H1 (cell line): ENCODE data around the gene COPS7A. TPM values are rescaled to one million over a fixed set of nuclear protein-coding genes. Genes with fewer than 3 reads are reported as not detected.

Source experiments
- E2F6 ChIP-seq: IDR thresholded peaks from 2 replicates; pipeline ENCODE4 v1.6.1; 2012; ENCODE audit warnings: inconsistent platforms
- MAFK ChIP-seq: IDR thresholded peaks from 2 replicates; pipeline ENCODE4 v1.6.1; 2012; ENCODE audit warnings: low read depth, mild to moderate bottlenecking, improper control_type of control experiment, low read length
- RAD21 ChIP-seq, 2 experiments: IDR thresholded peaks in 1 of 2; conservative IDR thresholded peaks in 1 of 2; 2 replicates each; pipeline ENCODE4 v1.6.1; 2011; ENCODE audit warnings: low read depth in 2 of 2, low read length in 2 of 2, improper control_type of control experiment in 1 of 2, inconsistent platforms in 1 of 2, mild to moderate bottlenecking in 1 of 2, moderate library complexity in 1 of 2
- polyA plus RNA-seq, 7 experiments: library from polyadenylated mRNA; depleted of rRNA in 3 of 7; stranded (reverse) in 5 of 7; unstranded in 2 of 7; fragments of >200 nt in 5 of 7; fragments of 200-250 nt in 2 of 7; gene quantifications; 1 replicate in 5 of 7; 2 replicates in 1 of 7; 4 replicates in 1 of 7; pipeline versions ENCODE4 v1.2.1 to v1.2.3, GENCODE V29; 2011 to 2013; ENCODE audit warnings: missing spikeins in 2 of 7, mixed read lengths in 2 of 7
- total RNA-seq: library from RNA; stranded (reverse); fragmentation: NEBNext Ultra II Directional; extraction: Animal tissue kit (Norgen Biotek cat#: 25700); gene quantifications from 2 replicates; pipeline ENCODE4 v1.2.1, GENCODE V29; 2021
- TF ChIP-seq, protein P1 (sequence below): fragments of 300-600 bp; sonication (generic); IDR thresholded peaks from 2 replicates; pipeline ENCODE4 v1.7.1; 2012; ENCODE audit warnings: low read length, moderate library complexity, mild to moderate bottlenecking, inconsistent platforms; ENCODE audit not compliant: insufficient replicate concordance

The COPS7A gene
- total and polyA plus RNA-seq, 2 of the 8 experiments (the other 6 are each of a cell fraction or from before 2014, with no cell fraction given), result 44.5 to 95.9 TPM

DNA sequence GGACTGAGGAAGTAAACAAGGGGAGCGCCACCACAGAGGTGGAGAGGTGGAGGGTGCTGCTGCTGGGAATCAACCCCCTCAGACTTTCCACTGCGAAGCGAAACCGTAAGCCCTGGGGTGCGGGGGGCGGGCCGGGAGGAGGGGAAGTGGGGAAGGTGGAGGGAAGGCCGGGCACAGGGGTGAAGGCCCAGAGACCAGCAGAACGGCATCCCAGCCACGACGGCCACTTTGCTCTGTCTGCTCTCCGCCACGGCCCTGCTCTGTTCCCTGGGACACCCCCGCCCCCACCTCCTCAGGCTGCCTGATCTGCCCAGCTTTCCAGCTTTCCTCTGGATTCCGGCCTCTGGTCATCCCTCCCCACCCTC lies 48.5 kb downstream of the COPS7A start, which contains the start of gene LAG3 (continued):
- no peak for TF ChIP-seq E2F6
- TF ChIP-seq RAD21 (IDR thresholded peaks at IDR 0.05 in 1 of 2, conservative IDR thresholded peaks at IDR 0.05 in 1 of 2; ENCODE audit: low read depth in 2 of 2, low read length in 2 of 2), result no peak
- TF ChIP-seq, protein P1, sequence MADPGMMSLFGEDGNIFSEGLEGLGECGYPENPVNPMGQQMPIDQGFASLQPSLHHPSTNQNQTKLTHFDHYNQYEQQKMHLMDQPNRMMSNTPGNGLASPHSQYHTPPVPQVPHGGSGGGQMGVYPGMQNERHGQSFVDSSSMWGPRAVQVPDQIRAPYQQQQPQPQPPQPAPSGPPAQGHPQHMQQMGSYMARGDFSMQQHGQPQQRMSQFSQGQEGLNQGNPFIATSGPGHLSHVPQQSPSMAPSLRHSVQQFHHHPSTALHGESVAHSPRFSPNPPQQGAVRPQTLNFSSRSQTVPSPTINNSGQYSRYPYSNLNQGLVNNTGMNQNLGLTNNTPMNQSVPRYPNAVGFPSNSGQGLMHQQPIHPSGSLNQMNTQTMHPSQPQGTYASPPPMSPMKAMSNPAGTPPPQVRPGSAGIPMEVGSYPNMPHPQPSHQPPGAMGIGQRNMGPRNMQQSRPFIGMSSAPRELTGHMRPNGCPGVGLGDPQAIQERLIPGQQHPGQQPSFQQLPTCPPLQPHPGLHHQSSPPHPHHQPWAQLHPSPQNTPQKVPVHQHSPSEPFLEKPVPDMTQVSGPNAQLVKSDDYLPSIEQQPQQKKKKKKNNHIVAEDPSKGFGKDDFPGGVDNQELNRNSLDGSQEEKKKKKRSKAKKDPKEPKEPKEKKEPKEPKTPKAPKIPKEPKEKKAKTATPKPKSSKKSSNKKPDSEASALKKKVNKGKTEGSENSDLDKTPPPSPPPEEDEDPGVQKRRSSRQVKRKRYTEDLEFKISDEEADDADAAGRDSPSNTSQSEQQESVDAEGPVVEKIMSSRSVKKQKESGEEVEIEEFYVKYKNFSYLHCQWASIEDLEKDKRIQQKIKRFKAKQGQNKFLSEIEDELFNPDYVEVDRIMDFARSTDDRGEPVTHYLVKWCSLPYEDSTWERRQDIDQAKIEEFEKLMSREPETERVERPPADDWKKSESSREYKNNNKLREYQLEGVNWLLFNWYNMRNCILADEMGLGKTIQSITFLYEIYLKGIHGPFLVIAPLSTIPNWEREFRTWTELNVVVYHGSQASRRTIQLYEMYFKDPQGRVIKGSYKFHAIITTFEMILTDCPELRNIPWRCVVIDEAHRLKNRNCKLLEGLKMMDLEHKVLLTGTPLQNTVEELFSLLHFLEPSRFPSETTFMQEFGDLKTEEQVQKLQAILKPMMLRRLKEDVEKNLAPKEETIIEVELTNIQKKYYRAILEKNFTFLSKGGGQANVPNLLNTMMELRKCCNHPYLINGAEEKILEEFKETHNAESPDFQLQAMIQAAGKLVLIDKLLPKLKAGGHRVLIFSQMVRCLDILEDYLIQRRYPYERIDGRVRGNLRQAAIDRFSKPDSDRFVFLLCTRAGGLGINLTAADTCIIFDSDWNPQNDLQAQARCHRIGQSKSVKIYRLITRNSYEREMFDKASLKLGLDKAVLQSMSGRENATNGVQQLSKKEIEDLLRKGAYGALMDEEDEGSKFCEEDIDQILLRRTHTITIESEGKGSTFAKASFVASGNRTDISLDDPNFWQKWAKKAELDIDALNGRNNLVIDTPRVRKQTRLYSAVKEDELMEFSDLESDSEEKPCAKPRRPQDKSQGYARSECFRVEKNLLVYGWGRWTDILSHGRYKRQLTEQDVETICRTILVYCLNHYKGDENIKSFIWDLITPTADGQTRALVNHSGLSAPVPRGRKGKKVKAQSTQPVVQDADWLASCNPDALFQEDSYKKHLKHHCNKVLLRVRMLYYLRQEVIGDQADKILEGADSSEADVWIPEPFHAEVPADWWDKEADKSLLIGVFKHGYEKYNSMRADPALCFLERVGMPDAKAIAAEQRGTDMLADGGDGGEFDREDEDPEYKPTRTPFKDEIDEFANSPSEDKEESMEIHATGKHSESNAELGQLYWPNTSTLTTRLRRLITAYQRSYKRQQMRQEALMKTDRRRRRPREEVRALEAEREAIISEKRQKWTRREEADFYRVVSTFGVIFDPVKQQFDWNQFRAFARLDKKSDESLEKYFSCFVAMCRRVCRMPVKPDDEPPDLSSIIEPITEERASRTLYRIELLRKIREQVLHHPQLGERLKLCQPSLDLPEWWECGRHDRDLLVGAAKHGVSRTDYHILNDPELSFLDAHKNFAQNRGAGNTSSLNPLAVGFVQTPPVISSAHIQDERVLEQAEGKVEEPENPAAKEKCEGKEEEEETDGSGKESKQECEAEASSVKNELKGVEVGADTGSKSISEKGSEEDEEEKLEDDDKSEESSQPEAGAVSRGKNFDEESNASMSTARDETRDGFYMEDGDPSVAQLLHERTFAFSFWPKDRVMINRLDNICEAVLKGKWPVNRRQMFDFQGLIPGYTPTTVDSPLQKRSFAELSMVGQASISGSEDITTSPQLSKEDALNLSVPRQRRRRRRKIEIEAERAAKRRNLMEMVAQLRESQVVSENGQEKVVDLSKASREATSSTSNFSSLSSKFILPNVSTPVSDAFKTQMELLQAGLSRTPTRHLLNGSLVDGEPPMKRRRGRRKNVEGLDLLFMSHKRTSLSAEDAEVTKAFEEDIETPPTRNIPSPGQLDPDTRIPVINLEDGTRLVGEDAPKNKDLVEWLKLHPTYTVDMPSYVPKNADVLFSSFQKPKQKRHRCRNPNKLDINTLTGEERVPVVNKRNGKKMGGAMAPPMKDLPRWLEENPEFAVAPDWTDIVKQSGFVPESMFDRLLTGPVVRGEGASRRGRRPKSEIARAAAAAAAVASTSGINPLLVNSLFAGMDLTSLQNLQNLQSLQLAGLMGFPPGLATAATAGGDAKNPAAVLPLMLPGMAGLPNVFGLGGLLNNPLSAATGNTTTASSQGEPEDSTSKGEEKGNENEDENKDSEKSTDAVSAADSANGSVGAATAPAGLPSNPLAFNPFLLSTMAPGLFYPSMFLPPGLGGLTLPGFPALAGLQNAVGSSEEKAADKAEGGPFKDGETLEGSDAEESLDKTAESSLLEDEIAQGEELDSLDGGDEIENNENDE, result no peak
- TF ChIP-seq MAFK, result no peak
